ENCODE data around the gene UTS2B.
"Not testable (repeated sequence)": the region's sequence is repeated elsewhere in the genome, so short reads cannot be mapped to it uniquely, and the experiment has no call there.

The UTS2B gene

GRCh38 chr3:191280111-191280510, 50.2 kb downstream of the UTS2B start:
- DNase-seq (ENCODE audit: low spot score): no peak

GRCh38 chr3:191275751-191276150, 54.6 kb downstream of the UTS2B start:
- no peak for DNase-seq (ENCODE audit: low spot score)

- DNase-seq (ENCODE audit: low spot score): not testable (repeated sequence)
These were observed 55.1 kb downstream of the UTS2B start for GRCh38 chr3:191275244-191275643.

- no peak for DNase-seq (ENCODE audit: low spot score)
These were observed 60.8 kb downstream of the UTS2B start for GRCh38 chr3:191269289-191270085.

GRCh38 chr3:191268737-191269136, 61.6 kb downstream of the UTS2B start:
- DNase-seq (ENCODE audit: low spot score): no peak

- DNase-seq (ENCODE audit: low spot score): no peak
These were observed 66.5 kb downstream of the UTS2B start for GRCh38 chr3:191263850-191264249.

GRCh38 chr3:191263365-191263764, 67.0 kb downstream of the UTS2B start:
- DNase-seq (ENCODE audit: low spot score): no peak

- no peak for DNase-seq (ENCODE audit: low spot score)
These were observed 67.7 kb downstream of the UTS2B start for GRCh38 chr3:191262650-191263049.

- DNase-seq (ENCODE audit: low spot score): no peak
These were observed 69.1 kb downstream of the UTS2B start for GRCh38 chr3:191261304-191261638.

GRCh38 chr3:191260431-191261303, 69.7 kb downstream of the UTS2B start:
- no peak for DNase-seq (ENCODE audit: low spot score)

- DNase-seq (ENCODE audit: low spot score): no peak
These were observed 70.8 kb downstream of the UTS2B start for GRCh38 chr3:191259486-191259885.

GRCh38 chr3:191257286-191257685, 73.0 kb downstream of the UTS2B start:
- DNase-seq (ENCODE audit: low spot score): no peak

GRCh38 chr3:191256405-191256804, 73.9 kb downstream of the UTS2B start:
- DNase-seq (ENCODE audit: low spot score): no peak

GRCh38 chr3:191255156-191255555, 75.2 kb downstream of the UTS2B start:
- DNase-seq (ENCODE audit: low spot score): no peak

- DNase-seq (ENCODE audit: low spot score): no peak
These were observed 76.0 kb downstream of the UTS2B start for GRCh38 chr3:191254098-191254873.

GRCh38 chr3:191253089-191253799, 77.1 kb downstream of the UTS2B start:
- DNase-seq (ENCODE audit: low spot score): no peak

- no peak for DNase-seq (ENCODE audit: low spot score)
These were observed 83.7 kb downstream of the UTS2B start for GRCh38 chr3:191246630-191247029.

- DNase-seq (ENCODE audit: low spot score): not testable (repeated sequence)
These were observed 84.3 kb downstream of the UTS2B start for GRCh38 chr3:191246034-191246433.

- no peak for DNase-seq (ENCODE audit: low spot score)
These were observed 86.0 kb downstream of the UTS2B start for GRCh38 chr3:191244242-191244867.

- no peak for DNase-seq (ENCODE audit: low spot score)
These were observed 89.8 kb downstream of the UTS2B start for GRCh38 chr3:191240486-191240885.

- no peak for DNase-seq (ENCODE audit: low spot score)
These were observed 90.8 kb downstream of the UTS2B start for GRCh38 chr3:191239407-191240031.

All from HuH-7.5 (cell line).